GM11168 (cell line): ENCODE data around the gene MAP3K8.

Source experiments
- in situ Hi-C: fragments of 300-500 bp; cut with MboI; formaldehyde crosslinking; loops from one replicate; pipeline ENCODE4 v1.12.0; 2022; ENCODE audit warnings: low sequenced_read_pairs; ENCODE audit not compliant: unreplicated experiment

MAP3K8 gene

GRCh38 chr10:30433730-30434272, at the start of gene MAP3K8:
TSS of gene MAP3K8 (plus strand) at chr10:30434184. CDS start at chr10:30438939, 4,755 bp downstream.
- in situ Hi-C loops: no loop called here

GRCh38 chr10:30384701-30385201, 49.2 kb upstream of the MAP3K8 start:
- in situ Hi-C loops: no loop called here

GRCh38 chr10:30386801-30387588, 47.0 kb upstream of the MAP3K8 start:
- in situ Hi-C loops: no loop called here

GRCh38 chr10:30387646-30388243, 46.2 kb upstream of the MAP3K8 start:
- in situ Hi-C loops: no loop called here

GRCh38 chr10:30389543-30389942, 44.4 kb upstream of the MAP3K8 start:
- in situ Hi-C loops: no loop called here

GRCh38 chr10:30390207-30390606, 43.8 kb upstream of the MAP3K8 start:
- in situ Hi-C loops: loop anchor here (10.0 kb wide), 1 partner anchor 205 kb away; no protein-coding TSS in a partner anchor

- in situ Hi-C loops: loop anchor here (10.0 kb wide), 1 partner anchor 204 kb away; no protein-coding TSS in a partner anchor
These were observed 42.7 kb upstream of the MAP3K8 start for GRCh38 chr10:30391266-30391665.

- in situ Hi-C loops: loop anchor here (10.0 kb wide), 1 partner anchor 202 kb away; no protein-coding TSS in a partner anchor
These were observed 41.4 kb upstream of the MAP3K8 start for GRCh38 chr10:30392564-30392990.

- in situ Hi-C loops: loop anchor here (10.0 kb wide), 1 partner anchor 199 kb away; no protein-coding TSS in a partner anchor
These were observed 37.7 kb upstream of the MAP3K8 start for GRCh38 chr10:30396293-30396692.

- in situ Hi-C loops: loop anchor here (10.0 kb wide), 1 partner anchor 198 kb away; no protein-coding TSS in a partner anchor
These were observed 37.3 kb upstream of the MAP3K8 start for GRCh38 chr10:30396698-30397097.

GRCh38 chr10:30398193-30398592, 35.8 kb upstream of the MAP3K8 start:
- in situ Hi-C loops: loop anchor here (10.0 kb wide), 1 partner anchor 197 kb away; no protein-coding TSS in a partner anchor

- in situ Hi-C loops: loop anchor here (10.0 kb wide), 1 partner anchor 196 kb away; no protein-coding TSS in a partner anchor
These were observed 35.2 kb upstream of the MAP3K8 start for GRCh38 chr10:30398788-30399187.

GRCh38 chr10:30403494-30403893, 30.5 kb upstream of the MAP3K8 start:
- in situ Hi-C loops: no loop called here

GRCh38 chr10:30404540-30404939, 29.4 kb upstream of the MAP3K8 start:
- in situ Hi-C loops: no loop called here

- in situ Hi-C loops: no loop called here
These were observed 22.7 kb upstream of the MAP3K8 start for GRCh38 chr10:30411263-30411662.

- in situ Hi-C loops: no loop called here
These were observed 21.1 kb upstream of the MAP3K8 start for GRCh38 chr10:30412901-30413300.

GRCh38 chr10:30413996-30414576, 19.9 kb upstream of the MAP3K8 start:
- in situ Hi-C loops: no loop called here

- in situ Hi-C loops: loop anchor here (5.0 kb wide), 1 partner anchor 117 kb away; no protein-coding TSS in a partner anchor
These were observed 18.4 kb upstream of the MAP3K8 start for GRCh38 chr10:30415593-30415992.

GRCh38 chr10:30417301-30417700, 16.7 kb upstream of the MAP3K8 start:
- in situ Hi-C loops: loop anchor here (5.0 kb wide), 1 partner anchor 115 kb away; no protein-coding TSS in a partner anchor

GRCh38 chr10:30420266-30420665, 13.7 kb upstream of the MAP3K8 start:
- in situ Hi-C loops: no loop called here
